ENCODE results near the gene SEC24D.

The SEC24D gene

DNA sequence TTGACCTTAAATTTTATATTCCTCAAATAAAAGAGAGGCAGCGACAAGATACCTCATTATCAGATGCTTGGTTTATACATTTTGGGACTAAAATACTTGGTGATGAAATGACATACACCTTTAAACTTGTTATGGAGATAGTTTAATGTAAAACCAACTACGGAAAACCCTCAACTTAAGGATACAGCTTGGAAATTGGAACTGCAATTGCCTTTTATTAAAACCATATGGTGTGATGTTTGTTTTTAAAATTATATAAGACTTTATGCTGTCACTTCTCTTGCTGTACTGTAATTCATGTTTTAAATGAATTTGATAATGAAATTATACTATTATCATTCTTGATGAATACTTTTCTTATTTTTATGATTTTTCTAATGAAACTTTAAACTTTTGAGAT, 124.9 kb downstream of the SEC24D start:
- no peak for DNase-seq

DNA sequence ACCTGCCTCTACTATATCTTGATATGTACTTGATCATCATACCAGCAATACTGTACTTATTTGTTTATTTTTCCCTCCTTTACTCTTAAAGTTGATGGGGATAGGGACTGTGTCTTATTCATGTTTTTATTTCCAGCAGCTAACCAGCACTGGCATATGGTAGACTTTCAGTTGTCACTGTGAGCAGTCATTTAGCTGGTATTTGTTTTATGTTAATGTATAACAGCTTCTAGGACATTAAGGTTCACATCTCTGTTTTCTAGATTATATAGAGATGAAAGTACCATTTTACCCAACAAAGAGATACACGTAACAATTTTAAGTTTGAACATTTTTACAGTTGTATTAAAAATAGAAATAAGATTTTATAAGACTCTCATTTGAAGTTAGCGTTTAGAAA, 132.8 kb downstream of the SEC24D start:
- no peak for DNase-seq

DNA sequence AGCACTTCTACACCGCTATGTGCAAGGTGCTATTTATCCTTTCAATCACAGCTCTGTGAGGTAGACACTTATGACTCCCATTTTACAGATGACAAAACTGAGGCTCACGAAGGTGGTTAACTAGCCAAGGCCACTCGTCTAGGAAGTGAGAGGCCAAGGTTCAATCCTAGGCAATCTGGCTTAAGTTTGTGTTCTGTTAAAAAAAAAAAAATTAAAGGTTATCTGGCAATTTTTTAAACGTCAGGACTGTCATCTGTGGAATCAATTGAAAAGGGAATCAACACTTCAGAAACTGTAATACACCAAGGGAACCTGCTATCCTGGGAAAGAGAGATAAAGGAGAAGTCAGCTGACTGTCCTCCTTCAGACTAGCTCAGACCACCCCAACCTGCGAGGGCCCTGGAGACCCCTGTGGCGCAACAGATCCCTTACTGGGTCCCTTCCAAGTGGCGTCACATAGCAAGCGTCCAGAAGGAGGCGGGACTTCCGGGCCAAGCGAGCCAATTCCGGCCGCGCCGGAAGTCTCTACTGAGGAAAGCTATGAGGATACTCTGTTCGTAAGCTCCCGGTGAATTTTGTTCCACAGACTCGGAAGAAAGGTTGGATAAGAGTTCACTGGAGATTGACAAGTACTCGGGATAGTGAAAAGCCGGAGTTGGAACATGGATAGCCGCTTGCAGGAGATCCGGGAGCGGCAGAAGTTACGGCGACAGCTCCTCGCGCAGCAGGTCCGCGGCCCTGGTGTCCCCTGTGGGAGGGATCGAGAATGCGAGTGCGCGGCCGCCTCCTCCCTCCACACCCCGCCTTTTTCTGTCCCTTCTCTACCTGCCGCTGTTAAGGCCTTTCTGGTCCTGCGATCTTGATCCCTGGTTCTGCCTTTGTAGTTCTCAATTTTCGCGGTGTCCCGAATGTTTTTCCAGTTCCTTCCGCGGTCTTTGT, 150.8 kb downstream of the SEC24D start, which contains the start of gene METTL14:
Gene METTL14 (plus strand): TSS at position 520 of the 939 bp plus-strand sequence. CDS start 143 bp downstream, at position 663.
- peak; percentile 96 for DNase-seq

DNA sequence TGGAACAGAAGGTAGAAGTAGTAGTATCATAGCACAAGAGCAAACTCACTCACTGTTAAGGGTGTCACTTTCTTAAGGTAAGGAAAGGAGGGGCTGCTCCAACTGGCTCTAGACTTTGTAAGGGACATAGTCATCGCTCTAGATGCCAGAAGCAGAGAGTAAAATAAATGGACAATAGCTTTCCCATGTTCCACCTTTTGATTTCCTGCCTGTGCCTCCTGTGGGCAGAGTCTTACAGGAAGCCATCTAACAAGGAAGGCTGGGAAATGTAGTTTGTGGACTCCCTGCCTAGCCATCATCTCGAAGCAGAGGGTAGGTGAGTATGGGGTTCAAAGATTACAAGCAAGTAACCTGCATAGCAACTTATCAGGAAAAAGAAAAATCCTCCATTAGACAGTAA, 152.4 kb downstream of the SEC24D start:
- no peak for DNase-seq

DNA sequence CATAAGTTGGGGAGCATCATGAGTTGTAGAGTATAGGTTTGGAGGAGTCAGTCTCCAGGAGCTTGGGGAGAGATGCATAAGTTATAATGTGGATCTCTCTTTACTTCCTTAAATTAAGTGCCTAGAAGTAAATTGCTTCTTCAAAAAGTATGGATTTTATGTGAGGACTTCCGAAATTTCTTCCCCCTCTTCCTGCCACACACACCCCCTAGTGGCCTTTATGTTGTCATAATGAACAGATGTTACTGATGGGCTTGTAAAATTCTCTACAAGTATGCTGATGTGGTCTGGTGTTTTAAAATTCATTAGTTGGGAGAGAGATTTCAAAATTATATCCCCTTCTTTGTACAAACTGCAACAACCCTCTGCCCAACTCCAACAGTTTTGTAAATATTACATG, 153.0 kb downstream of the SEC24D start:
- DNase-seq: no peak

DNA sequence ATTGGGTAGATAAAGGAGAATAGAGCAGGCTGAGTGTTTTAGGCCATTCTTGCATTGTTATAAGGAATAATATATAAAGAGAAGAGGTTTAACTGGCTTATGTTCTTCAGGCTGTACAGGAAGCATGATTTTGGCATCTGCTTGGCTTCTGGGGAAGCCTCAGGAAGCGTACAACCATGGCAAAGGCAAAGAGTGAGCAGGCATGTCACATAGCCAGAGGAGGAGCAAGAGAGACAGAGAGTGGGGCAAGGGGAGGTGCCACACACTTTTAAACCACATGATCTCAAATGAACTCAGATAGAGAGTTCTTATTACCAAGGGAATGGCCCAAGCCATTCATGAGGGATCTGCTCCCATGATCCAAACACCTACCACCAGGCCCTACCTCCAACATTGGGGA, 155.1 kb downstream of the SEC24D start:
- DNase-seq: no peak

DNA sequence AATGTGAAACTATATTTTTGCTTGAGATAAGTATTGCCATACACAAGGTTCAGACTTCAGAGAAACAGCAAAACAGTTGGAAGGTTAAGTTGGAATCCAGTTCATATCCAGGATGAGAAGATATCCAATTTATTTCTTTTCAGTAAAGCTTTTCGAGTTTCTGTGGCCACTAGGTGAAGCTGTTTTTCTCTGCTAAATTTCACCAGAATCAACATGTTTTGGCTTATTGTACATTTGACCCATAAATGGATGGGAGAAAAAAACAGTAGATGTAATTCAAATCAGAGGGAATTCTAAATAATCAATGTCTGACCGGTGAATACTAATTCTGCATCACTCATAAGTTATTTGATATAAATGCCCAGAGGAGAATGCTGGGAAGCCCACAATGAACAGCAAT, 159.8 kb downstream of the SEC24D start:
- no peak for DNase-seq

All from femur (tissue), 1 donor.